Measurements from ENCODE around the gene TAGLN.
"Not testable (repeated sequence)": the region's sequence is repeated elsewhere in the genome, so short reads cannot be mapped to it uniquely, and the experiment has no call there.

TAGLN gene

GRCh38 chr11:117180661-117181585 is 18.2 kb upstream of the TAGLN start:
- peak; percentile 67 for DNase-seq (ENCODE audit: low read depth, low spot score)

GRCh38 chr11:117181586-117182550 is 17.3 kb upstream of the TAGLN start:
- no peak for DNase-seq (ENCODE audit: low read depth, low spot score)

GRCh38 chr11:117182551-117182935 is 16.6 kb upstream of the TAGLN start:
- no peak for DNase-seq (ENCODE audit: low read depth, low spot score)

- DNase-seq (ENCODE audit: low read depth, low spot score), result not testable (repeated sequence)
These were observed 16.0 kb upstream of the TAGLN start for GRCh38 chr11:117183178-117183577.

GRCh38 chr11:117183724-117184349 is 15.3 kb upstream of the TAGLN start:
- DNase-seq (ENCODE audit: low read depth, low spot score), result no peak

GRCh38 chr11:117185736-117186430 is 13.3 kb upstream of the TAGLN start:
- no peak for DNase-seq (ENCODE audit: low read depth, low spot score)

GRCh38 chr11:117186431-117186761 is 12.8 kb upstream of the TAGLN start:
- DNase-seq (ENCODE audit: low read depth, low spot score), result no peak

GRCh38 chr11:117187007-117187406 is 12.2 kb upstream of the TAGLN start:
- DNase-seq (ENCODE audit: low read depth, low spot score), result no peak

- DNase-seq (ENCODE audit: low read depth, low spot score), result no peak
These were observed 11.8 kb upstream of the TAGLN start for GRCh38 chr11:117187428-117187798.

GRCh38 chr11:117187799-117188481 is 11.2 kb upstream of the TAGLN start:
- DNase-seq (ENCODE audit: low read depth, low spot score), result no peak

- no peak for DNase-seq (ENCODE audit: low read depth, low spot score)
These were observed 10.5 kb upstream of the TAGLN start for GRCh38 chr11:117188620-117189081.

GRCh38 chr11:117189191-117189940 is 9.8 kb upstream of the TAGLN start:
- no peak for DNase-seq (ENCODE audit: low read depth, low spot score)

GRCh38 chr11:117189941-117190544 is 9.1 kb upstream of the TAGLN start:
- no peak for DNase-seq (ENCODE audit: low read depth, low spot score)

GRCh38 chr11:117191680-117192400 is 7.3 kb upstream of the TAGLN start:
- no peak for DNase-seq (ENCODE audit: low read depth, low spot score)

- DNase-seq (ENCODE audit: low read depth, low spot score), result no peak
These were observed 6.7 kb upstream of the TAGLN start for GRCh38 chr11:117192401-117192875.

- no peak for DNase-seq (ENCODE audit: low read depth, low spot score)
These were observed 5.8 kb upstream of the TAGLN start for GRCh38 chr11:117193130-117194020.

GRCh38 chr11:117194267-117194666 is 4.9 kb upstream of the TAGLN start:
- DNase-seq (ENCODE audit: low read depth, low spot score), result no peak

GRCh38 chr11:117195258-117195657 is 3.9 kb upstream of the TAGLN start:
- no peak for DNase-seq (ENCODE audit: low read depth, low spot score)
